Stimulated activated CD4-positive, alpha-beta T cell treated with anti-CD3 and anti-CD28 coated beads, TNF-alpha, amount 100 ng/mL, for 24 hours (primary cell): ENCODE data around the gene CASZ1.

Source experiments
- DNase-seq, 3 experiments: peaks; one replicate each; pipeline ENCODE4 v3.0.0-alpha.2; 2020; ENCODE audit warnings: low read depth in 3 of 3

Gene CASZ1

DNA sequence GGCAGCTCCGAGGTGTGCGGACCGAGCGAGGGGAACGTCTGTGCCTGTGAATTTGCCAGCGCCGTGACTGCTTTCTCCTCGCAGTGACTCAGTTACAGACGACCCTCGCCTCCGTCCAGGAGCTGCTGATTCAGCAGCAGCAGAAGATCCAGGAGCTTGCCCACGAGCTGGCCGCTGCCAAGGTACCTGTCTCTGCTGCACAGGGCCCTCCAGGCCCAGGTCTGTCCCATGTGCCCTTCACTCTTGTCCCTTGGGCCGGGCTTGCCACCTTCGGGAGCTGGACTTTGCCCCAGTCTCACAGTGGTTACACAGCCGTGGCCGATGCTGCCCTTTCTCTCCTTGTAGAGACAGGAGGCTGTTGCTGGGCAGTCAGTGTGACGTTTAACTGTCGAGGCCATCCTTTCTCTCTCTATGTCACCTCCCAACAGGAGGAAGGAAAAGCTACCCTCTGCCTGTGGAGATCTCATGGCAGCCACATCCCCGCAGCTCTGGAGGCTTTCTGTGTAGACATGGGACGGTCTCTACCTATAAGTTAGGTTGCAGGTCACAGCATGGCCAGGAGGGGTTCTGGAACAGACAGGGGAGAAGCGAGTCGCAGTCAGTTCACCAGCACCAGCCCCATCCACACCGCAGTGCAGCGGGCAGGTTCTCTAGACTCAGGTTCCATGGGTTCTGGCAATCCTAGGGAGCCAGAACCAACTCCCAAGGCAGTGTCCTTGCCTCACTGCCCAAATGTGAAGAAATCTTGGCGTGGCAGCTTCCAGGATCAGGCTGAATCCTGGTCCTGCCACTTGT, 172.0 kb downstream of the CASZ1 start:
- no peak for DNase-seq

DNA sequence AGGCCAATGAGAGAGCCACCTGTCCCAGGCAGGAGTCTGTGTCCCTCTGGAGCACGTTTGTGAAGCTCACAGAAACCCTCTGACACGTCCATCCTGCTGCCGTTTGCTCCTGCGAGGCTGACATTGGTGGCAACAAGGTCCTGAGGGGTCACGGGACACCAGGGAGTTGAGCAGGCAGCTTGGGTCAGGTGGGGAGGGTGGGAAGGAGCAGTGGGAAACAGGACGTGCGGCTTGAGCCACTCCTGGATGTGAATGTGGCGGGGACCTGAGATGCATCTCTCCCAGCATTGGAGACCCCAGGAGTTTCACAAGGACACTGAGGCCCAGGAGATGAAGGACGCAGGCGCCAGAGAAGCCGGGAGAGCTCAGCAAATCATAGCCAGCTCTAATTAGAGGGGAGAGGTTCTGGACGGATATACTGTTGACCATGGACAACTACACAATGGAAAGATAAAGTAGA, 172.7 kb downstream of the CASZ1 start:
- no peak for DNase-seq

DNA sequence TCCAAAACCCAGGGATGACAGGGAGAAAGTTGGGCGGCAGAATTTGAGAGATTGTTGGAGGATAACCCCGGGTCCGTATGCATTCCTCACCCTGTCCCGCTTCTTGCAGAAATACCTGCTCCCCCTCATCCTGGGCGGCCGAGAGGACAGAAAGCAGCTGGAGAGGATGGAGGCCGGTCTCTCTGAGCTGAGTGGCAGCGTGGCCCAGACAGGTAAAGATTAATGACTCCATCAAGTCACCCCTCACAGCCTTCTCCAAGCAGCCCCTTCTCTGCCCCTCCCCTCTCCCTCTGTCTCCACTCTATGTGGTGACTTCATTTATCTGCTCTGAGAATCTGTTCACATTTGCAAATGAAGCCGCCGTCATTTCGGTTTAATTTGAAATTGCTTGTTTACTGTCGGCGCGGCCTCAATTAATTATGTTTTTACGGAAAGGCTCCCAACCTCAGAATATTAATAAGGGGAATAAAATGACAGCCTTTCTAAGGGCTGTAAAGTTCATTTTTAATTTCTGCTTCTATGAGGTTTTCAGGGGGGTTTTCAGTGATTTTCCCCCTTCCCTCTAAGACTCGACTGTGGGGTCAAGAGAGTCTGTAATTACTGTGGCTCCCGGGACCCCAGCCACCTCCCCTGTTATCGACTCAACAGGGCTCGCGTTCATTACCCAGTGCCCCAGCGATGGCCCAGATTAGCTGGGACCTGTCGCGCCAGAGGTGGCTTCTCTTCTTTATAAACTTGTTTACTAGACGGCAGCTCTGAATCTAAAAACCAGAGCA, 173.3 kb downstream of the CASZ1 start:
- DNase-seq = no peak

DNA sequence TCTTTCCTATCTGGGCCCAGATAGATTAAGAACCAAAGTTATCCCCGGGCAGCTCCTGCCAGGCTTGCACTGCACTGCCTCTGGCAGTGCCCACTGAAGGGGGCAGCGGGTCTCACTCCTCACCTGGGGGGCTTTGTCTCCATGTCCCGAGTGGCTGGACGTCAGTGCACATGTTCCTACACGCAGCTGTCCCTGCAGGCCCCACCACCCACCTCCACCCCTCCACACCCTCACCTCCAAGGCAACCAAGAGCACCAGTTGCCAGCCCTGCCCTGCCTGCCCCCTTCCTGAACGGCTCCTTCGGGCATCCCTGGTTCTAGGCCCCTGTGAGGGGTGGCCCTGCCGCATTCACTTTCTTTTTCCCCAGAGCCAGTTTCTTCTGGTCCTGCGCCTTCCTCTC, 174.5 kb downstream of the CASZ1 start:
- DNase-seq = no peak

DNA sequence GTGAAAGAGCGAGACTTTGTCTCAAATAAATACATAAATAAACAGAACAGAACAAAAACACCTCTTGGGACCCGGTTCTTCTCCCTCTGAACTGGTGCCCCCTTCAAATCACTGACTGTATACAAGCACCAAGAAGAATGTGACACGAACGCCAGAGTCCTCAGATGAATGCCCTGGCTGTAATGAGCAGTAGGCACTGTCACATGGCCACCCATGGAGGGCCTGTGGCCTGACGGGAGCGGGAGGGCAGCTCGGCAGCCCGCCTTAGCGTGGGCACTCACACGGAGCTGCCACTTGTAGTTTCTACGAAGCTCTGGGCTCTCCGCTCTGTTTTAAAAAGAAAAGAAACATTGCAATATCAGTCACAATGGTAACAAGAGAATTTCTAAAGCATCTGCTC, 175.7 kb downstream of the CASZ1 start:
- no peak for DNase-seq

DNA sequence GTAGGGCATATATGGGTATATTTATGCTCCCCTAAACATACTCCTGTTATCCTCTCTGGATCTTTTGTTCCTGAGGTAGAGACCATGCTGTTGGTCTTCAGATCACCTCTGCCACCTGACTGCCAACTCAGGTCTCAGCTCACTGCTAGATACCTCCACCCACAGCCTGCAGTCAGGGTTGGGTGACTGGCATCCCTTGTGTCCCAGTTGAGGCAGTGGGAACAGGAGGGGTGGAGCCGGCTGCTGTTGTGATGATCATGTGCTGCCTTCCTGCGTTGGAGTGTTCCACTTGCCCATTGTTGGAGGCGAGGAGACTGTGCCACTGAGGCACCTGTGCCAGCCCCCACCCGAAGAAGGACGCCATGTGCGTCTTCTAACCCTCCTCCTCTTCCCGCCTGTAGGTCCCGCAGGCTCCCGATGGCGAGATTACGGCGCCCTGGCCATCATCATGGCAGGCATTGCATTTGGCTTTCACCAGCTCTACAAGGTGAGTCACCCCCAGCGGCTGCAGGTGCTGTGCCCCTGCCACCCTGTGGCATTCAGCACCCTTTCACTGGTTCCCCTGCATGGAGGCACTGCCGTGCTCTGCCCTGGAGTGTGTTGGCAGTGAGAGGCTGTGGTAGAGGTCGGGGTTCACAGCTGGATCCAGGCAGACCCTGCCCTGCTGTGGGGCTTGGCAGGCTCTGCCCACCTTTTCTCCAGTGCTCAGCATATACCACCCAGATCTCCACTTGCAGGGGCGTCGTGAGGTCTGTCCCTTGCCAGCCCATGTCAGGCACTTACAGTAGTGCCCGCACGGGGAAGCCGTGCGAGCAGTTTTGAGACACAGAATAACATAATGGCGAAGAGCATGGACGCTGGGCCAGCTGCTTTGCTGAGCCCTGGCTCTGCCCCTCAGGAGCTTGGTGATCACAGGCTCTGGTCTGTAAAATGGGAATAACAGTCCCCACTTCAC, 178.2 kb downstream of the CASZ1 start:
- no peak for DNase-seq

DNA sequence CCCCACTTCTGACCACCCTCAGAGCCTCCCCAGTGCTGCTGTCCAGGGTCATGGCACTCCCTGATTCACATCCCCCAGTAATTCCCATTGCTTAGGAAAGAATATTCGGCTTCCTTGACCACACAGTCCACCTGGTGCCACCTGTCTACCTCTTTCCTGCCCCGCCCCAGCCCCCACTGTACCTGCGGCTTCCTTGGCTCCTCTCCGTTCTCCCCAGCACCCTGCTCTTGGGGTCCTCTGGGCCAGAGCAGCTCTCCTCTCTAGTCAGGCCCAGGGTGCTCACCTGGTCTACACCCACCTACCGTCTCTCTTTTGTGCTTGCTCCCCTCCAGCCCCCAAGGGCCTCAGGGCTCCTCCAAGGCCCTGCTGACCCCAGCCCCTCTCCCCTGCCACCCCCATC, 179.1 kb downstream of the CASZ1 start:
- no peak for DNase-seq

DNA sequence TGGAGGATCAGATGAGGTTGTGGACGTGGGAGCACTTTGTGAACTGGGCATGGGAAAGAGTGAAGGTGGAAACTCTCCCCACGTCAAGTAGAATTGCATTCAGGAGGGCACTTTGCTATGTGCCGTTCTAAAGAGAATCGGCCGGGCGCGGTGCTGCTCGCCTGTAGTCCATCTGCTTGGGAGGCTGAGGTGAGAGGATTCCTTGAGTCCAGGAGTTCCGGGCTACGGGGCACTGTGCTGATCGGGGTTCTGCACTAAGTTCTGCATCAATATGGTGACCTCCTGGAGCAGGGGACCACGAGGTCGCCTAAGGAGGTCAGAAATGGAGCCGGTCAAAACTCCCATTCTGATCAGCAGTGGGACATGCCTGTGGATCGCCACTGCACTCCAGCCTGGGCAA, 179.8 kb downstream of the CASZ1 start:
- DNase-seq = no peak

DNA sequence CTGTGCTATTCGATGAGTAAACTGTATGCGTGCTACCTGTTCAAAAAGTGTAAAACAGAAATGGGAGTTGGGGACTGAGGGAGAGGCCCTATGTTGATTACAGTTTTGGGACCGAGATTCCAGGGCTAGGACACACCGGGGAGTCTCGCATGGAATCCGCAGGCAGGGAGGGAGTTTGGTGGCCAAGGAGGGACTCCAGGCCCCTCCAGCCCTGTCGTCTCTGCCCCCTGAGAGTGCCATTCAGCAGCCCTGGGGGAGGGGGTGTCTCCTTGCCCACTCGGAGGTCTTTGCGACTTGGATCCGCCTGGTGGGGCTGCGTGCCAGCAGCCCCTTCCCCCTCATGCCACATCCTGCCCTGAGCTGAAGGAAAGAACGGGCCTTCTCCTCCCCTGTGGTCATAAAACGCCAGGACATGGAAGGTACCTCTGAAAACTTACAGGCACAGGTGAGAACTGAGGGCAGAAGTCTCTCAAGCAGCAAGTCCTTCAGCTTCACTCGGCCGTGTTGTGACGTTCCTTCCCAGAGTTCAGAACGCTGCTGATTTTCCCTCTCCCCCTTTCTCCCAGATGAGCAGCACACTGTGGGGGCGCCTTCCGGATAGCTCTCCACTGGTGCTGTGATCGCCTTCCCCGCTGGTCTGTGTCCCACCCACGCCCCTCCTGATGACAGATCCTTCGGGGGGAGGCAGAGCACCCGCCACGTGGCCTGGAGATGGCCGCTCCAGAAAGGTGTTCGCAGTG, 180.3 kb downstream of the CASZ1 start:
- no peak for DNase-seq

DNA sequence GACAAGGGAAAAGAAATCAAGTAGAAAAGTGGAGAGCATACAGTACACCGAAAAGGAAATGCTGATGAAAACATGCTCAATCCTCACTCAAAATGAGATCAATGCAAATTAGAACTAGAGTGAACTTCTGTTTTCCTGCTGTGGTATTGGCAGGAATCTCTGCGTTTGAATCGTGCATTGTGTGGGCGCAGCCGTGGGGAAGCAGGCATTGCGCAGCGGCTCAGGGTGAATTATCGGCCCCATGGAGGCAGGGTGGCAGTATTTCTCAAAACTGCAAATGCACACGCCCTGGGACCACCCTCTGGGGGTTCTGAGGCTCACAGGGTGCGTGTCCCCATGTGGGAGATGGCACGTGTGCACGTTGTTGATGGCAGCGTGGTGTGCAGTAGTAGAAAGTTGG, 181.1 kb downstream of the CASZ1 start:
- DNase-seq = no peak

DNA sequence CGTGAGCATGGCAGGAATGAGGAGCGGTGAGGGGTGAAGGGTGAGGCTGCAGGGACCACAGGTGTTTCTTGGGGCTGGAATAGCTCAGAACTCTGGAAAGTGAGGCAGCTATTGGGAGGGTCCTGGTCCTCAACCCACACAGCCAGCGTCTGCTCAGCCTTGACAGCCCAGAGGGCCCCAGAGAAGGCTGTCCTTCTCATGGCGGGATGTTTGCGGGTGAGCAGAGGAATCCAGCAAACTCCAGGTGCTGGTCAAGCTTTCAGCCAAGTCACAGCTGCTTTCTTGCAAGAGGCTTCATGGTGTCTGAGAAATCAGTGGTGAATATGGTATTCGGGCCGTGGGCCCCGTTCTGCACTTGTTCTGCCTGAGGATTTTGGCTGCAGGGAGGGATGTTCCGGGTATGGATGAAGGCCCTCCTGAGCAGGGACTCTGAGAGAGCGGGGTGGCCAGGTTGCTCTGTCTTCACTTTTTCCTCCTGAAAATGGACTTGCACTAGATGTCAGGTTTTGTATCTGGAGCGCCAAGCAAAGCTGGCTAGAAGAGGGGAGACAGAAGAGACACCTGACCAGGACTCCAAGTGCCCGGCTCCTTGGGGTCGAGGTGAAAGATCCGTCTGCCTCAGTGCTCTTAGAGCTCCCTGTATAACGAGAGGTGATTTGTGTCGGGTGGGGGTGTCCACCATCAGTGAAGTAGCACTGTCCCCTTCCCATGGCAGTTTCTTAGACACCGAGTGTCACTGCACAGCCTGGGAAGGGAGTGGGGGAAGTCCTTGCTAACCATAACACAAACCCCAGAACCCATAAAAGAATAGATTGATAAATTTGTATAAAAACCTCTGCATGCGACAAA, 181.8 kb downstream of the CASZ1 start:
- no peak for DNase-seq

DNA sequence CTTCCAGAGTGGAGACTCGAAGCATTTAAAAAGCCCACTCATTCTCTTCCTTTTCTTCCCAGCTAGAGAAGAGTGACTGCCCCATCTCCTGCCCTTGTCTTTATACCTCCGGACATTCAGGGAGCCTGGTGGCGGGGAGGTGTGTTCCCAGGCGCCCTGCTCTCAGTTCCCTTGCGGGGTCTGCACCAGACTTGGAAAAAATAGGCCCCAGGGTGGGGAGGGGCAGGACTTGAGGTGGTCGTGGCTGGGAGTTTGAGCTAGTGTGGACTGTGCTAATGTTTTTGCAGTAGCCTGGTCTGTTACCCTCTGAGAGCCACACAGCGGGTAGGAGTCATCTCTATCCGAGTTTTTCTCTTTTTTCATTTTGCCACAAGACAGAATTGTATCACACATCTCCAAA, 182.6 kb downstream of the CASZ1 start:
- DNase-seq = no peak

DNA sequence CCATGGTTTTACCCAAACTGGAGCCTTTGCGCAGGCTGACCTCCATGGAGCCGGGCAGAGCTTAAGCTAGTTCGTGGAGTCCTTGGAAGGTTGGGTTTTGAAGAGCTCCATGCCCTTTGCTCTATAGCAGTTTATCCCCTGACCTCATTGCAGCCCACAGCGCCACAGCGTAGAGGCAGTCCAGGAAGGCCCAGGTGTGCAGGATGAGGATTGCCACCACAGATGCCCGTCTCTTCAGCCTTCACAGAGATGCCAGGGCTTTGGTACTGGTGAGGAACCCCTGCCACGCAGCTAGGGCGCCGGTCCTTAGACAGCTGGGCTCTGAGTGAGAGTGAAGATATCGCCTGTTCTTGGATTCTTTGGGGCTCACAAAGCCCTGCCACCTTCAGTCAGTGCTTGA, 183.1 kb downstream of the CASZ1 start:
- DNase-seq = no peak

DNA sequence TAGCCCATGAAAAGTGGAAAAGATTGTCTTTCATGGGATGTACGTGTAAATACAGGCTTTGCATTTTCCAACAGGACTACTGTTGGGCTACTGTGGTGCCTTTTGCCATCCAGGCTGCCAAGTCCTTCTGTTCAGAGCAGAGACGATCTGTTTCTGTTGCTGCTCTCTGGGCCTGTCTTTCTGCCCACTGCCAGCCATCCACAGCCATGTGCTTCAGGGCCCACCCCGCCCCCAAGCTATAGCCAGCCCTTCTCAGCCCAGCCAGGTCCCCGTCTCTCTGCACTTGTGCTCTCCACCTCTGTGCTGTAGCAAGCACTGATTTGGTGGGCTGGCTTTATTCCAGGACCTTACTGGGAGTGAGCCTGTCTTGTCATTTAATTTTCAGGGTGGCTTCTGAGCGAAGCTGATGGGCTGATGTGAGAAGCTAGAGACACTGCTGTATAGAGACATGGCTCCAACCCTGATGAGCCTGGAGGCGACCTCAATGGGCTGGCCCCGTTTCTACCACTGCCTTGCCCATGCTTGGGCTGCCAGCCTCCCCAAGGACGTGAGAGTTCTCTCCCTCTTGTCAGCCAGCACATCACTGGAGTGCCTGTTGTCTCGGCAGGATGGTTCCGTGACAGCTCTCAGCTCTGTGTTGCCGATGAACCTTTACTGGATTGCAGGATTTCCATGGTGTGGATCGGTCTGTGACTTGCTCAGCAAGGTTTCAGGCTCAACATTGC, 183.8 kb downstream of the CASZ1 start:
- no peak for DNase-seq

DNA sequence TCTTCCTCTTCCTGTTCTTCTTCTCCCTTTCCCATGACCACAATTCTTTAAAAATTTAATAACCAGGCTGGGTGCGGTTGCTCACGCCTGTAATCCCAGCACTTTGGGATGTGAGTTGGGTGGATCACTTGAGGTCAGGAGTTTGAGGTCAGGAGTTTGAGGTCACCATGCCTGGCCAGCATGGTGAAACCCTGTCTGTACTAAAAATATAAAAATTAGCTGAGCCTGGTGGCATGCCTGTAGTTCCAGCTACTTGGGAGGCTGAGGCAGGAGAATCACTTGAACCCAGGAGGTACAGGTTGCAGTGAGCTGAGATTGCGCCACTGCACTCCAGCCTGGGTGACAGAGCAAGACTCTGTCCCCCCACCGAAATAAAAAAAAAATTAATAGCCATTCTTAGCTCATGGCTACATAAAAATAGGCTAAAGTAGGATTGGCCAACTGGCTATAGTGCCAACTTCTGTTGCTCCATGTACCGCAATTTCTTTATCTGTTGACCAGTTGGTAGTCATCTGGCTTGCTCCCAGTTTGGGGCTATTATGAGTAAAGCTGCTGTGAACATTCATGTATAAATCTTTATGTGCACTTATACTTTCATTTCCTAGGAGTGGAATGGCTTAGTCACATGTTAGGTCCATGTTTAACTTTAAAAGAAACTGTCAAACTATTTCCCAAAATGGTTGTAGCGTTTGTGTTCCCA, 185.4 kb downstream of the CASZ1 start:
- DNase-seq = no peak

DNA sequence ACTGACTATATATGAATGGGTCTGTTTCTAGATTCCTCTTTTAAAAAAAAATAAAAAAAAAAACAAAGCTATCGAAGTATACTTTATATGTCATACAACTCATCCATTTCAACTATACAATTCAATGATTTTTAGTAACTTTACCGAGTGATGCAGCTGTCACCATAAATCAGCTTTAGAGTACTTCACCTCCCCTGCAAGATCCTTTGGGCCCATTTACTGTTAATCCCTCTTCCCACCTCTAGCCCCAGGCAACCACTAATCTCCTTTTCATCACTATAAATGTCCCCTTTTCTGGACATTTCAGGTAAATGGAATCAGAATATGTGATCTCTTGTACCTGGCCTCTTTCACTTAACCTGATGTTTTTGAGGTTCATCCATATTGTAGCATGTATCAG, 187.8 kb downstream of the CASZ1 start:
- DNase-seq = no peak

DNA sequence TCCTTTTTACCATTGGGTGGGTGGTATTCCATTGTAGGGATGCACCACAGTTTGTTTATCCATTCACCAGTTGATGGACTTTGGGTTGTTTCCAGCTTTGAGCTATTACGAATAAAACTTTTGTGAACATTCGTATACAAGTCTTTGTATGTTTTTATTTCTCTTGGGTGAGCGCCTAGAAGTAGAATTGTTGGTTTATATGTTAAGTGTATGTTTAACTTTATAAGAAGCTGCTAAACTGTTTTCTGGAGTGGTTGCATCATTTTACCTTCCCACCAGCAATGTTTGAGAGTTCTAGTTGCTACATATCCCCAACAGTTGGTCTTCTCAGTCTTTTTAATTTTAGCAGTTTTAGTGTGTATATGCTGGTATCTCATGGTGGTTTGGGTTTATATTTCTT, 189.2 kb downstream of the CASZ1 start:
- no peak for DNase-seq

DNA sequence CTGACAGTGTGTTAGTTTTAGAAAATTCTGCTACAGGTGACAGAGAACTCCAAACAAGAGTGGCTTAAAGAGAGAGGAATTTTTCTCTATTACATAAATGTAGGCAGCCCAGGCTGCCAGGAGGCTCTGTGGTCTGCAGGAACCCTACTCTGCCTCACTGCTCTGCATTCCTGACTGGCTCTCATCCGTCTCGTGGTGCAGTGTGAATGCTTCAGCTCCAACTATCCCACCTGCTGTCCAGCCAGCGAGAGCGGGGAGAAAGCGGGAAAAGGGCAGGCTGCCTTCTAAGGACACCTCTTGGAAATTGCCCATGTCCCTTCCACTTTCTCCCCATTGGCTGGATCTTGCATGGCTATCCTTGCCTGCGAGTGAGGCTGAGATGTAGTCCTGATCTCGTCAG, 190.4 kb downstream of the CASZ1 start:
- no peak for DNase-seq

DNA sequence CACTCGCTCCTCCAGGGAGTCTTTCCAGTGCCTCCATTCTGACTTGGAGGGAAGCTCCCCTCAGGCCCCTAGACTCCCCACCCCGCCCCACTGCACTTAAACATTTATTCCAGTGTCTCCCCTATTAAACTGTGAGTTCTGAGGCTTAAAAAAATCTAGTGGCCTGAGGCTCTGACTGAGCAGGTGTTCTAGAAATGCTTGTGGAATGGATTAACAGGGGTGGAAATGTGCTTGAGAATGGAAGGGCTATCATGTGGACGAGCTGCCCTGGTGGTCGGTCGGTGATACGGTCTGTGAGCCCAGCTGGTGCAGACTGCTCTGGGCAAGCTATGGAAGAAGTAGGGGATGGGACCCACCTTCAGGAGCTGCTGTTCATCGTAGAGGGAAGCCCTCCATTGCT, 191.5 kb downstream of the CASZ1 start:
- no peak for DNase-seq
